ENCODE measurements around the gene CRYZL1. TPM values are rescaled to one million over a fixed set of nuclear protein-coding genes. Genes with fewer than 3 reads are reported as not detected.

The CRYZL1 gene
- total and polyA plus RNA-seq, 4 experiments from 2014 or later = 34.4 to 64.2 (median 51.3) TPM

DNA sequence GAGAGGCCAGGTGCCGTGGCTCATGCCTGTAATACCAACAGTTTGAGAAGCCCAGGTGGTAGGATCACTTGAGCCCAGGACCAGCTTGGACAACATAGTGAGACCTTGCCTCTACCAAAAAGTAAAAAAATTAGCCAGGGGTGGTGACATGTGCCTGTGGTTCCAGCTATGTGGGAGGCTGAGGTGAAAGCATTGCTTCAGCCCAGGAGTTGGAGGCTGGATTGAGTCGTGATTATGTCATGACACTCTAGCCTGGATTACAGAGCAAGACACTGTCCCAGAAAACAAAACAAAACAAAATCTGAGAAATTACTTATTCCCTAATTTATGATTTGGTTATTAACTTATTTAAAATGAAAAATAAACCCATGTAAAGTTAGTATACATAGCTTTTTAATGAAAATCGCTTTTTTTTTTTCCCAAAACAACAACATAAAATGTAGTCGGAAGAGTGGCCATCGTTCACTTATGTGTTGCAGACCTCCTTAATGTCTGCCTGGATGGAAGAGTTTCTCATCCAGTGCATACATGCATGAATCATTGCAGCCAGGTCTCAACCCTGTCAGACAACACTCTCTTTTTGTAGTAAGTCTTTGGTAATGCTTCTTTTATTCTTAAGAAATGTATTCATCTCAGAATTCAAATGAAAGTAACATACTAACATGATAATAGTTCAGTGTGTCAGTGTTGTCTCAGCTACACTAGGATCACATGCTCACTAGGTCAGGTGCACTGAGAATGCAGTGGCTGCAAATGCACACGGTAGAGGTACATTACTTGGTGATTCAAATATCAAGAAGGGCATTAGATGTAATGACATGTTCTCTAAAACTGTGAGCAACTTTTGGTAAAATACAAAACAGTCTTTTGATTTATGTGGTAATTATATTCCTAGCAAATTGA lies 28.8 kb upstream of the CRYZL1 start:
- no peaks in the 10 kb centered on the region for H3K27me3 ChIP-seq (ENCODE audit: insufficient read depth, low read length)
- peaks cover 0 to 1% of the 10 kb centered on the region in 2 donors for H3K27me3 Mint-ChIP-seq
- H3K4me1 Mint-ChIP-seq = no peaks in the 10 kb centered on the region
- intact Hi-C loops (cut with micrococcal nuclease) = no loop called here
- no peak overlapping the region for H3K27ac Mint-ChIP-seq
- H3K36me3 ChIP-seq (ENCODE audit: insufficient read depth, low read length) = no peaks in the 10 kb centered on the region
- H3K4me3 Mint-ChIP-seq = no peak overlapping the region
- H3K4me1 ChIP-seq (ENCODE audit: insufficient read depth, low read length) = no peaks in the 10 kb centered on the region
- POLR2A ChIA-PET (ENCODE audit: partially characterized antibody) = no interaction called here
- H3K36me3 Mint-ChIP-seq = no peaks in the 10 kb centered on the region
- no peaks in the 10 kb centered on the region for H3K9me3 Mint-ChIP-seq
- H3K27ac ChIP-seq (ENCODE audit: low read depth, low read length) = no peak overlapping the region
- no peak for DNase-seq
- no peak overlapping the region for H3K4me3 ChIP-seq (ENCODE audit: low read length in 2 of 2)
- H3K9me3 ChIP-seq (ENCODE audit: control insufficient read depth in 1 of 2, low read length in 2 of 2) = no peaks in the 10 kb centered on the region
- CTCF ChIA-PET (ENCODE audit: partially characterized antibody) = no interaction called here

- Mint-ChIP-seq H3K4me3 (no peak overlapping the region), H3K4me1 (no peaks in the 10 kb centered on the region), H3K9me3 (no peaks in the 10 kb centered on the region), H3K27ac (no peak overlapping the region), H3K36me3 (no peaks in the 10 kb centered on the region), H3K27me3 (peaks cover 1% of the 10 kb centered on the region in 2 donors)
- intact Hi-C loops (cut with micrococcal nuclease) = no loop called here
- POLR2A ChIA-PET (ENCODE audit: partially characterized antibody) = no interaction called here
- no peak for DNase-seq
- H3K27me3 ChIP-seq (ENCODE audit: insufficient read depth, low read length) = no peaks in the 10 kb centered on the region
- no peaks in the 10 kb centered on the region for H3K9me3 ChIP-seq (ENCODE audit: control insufficient read depth in 1 of 2, low read length in 2 of 2)
- H3K4me3 ChIP-seq (ENCODE audit: low read length in 2 of 2) = no peak overlapping the region
- no peaks in the 10 kb centered on the region for H3K4me1 ChIP-seq (ENCODE audit: insufficient read depth, low read length)
- CTCF ChIA-PET (ENCODE audit: partially characterized antibody) = no interaction called here
- H3K27ac ChIP-seq (ENCODE audit: low read depth, low read length) = no peak overlapping the region
- no peaks in the 10 kb centered on the region for H3K36me3 ChIP-seq (ENCODE audit: insufficient read depth, low read length)
These were observed 27.1 kb upstream of the CRYZL1 start for GRCh38 chr21:33668620-33669019.

GRCh38 chr21:33668180-33668579 lies 26.6 kb upstream of the CRYZL1 start:
- H3K36me3 Mint-ChIP-seq = no peaks in the 10 kb centered on the region
- H3K9me3 Mint-ChIP-seq = no peaks in the 10 kb centered on the region
- CTCF ChIA-PET (ENCODE audit: partially characterized antibody) = no interaction called here
- H3K4me1 Mint-ChIP-seq = no peaks in the 10 kb centered on the region
- POLR2A ChIA-PET (ENCODE audit: partially characterized antibody) = no interaction called here
- Histone ChIP-seq H3K4me1 (ENCODE audit: insufficient read depth, low read length) (no peaks in the 10 kb centered on the region), H3K27me3 (ENCODE audit: insufficient read depth, low read length) (no peaks in the 10 kb centered on the region), H3K9me3 (ENCODE audit: control insufficient read depth in 1 of 2, low read length in 2 of 2) (no peaks in the 10 kb centered on the region), H3K4me3 (ENCODE audit: low read length in 2 of 2) (no peak overlapping the region), H3K27ac (ENCODE audit: low read depth, low read length) (no peak overlapping the region), H3K36me3 (ENCODE audit: insufficient read depth, low read length) (no peaks in the 10 kb centered on the region)
- intact Hi-C loops (cut with micrococcal nuclease) = no loop called here
- no peak for DNase-seq
- H3K27me3 Mint-ChIP-seq = peaks cover 1% of the 10 kb centered on the region in 2 donors
- no peak overlapping the region for H3K4me3 Mint-ChIP-seq
- no peak overlapping the region for H3K27ac Mint-ChIP-seq

- H3K4me1 Mint-ChIP-seq = no peaks in the 10 kb centered on the region
- no peak overlapping the region for H3K4me3 Mint-ChIP-seq
- ChIA-PET CTCF (ENCODE audit: partially characterized antibody) (no interaction called here), POLR2A (ENCODE audit: partially characterized antibody) (no interaction called here)
- no peaks in the 10 kb centered on the region for H3K9me3 Mint-ChIP-seq
- Histone ChIP-seq H3K36me3 (ENCODE audit: insufficient read depth, low read length) (no peaks in the 10 kb centered on the region), H3K27ac (ENCODE audit: low read depth, low read length) (no peak overlapping the region), H3K9me3 (ENCODE audit: control insufficient read depth in 1 of 2, low read length in 2 of 2) (no peaks in the 10 kb centered on the region), H3K4me3 (ENCODE audit: low read length in 2 of 2) (no peak overlapping the region), H3K27me3 (ENCODE audit: insufficient read depth, low read length) (no peaks in the 10 kb centered on the region), H3K4me1 (ENCODE audit: insufficient read depth, low read length) (no peaks in the 10 kb centered on the region)
- H3K36me3 Mint-ChIP-seq = no peaks in the 10 kb centered on the region
- peaks cover 1% of the 10 kb centered on the region in 2 donors for H3K27me3 Mint-ChIP-seq
- intact Hi-C loops (cut with micrococcal nuclease) = no loop called here
- no peak for DNase-seq
- H3K27ac Mint-ChIP-seq = no peak overlapping the region
These were observed 26.1 kb upstream of the CRYZL1 start for GRCh38 chr21:33667636-33668035.

- intact Hi-C loops (cut with micrococcal nuclease) = no loop called here
- Histone ChIP-seq H3K36me3 (ENCODE audit: insufficient read depth, low read length) (no peaks in the 10 kb centered on the region), H3K4me1 (ENCODE audit: insufficient read depth, low read length) (no peaks in the 10 kb centered on the region), H3K9me3 (ENCODE audit: control insufficient read depth in 1 of 2, low read length in 2 of 2) (no peaks in the 10 kb centered on the region), H3K27ac (ENCODE audit: low read depth, low read length) (no peak overlapping the region), H3K27me3 (ENCODE audit: insufficient read depth, low read length) (no peaks in the 10 kb centered on the region), H3K4me3 (ENCODE audit: low read length in 2 of 2) (no peak overlapping the region)
- peaks cover 0 to 5% (median under 1%) of the 10 kb centered on the region in 8 donors for H3K9me3 Mint-ChIP-seq
- H3K36me3 Mint-ChIP-seq = no peaks in the 10 kb centered on the region
- H3K27me3 Mint-ChIP-seq = peaks cover 1 to 4% of the 10 kb centered on the region in 2 donors
- no peak overlapping the region for H3K4me3 Mint-ChIP-seq
- CTCF ChIA-PET (ENCODE audit: partially characterized antibody) = no interaction called here
- DNase-seq = no peak
- POLR2A ChIA-PET (ENCODE audit: partially characterized antibody) = no interaction called here
- H3K4me1 Mint-ChIP-seq = no peaks in the 10 kb centered on the region
- H3K27ac Mint-ChIP-seq = no peak overlapping the region
These were observed 24.6 kb upstream of the CRYZL1 start for GRCh38 chr21:33666153-33666552.

GRCh38 chr21:33664135-33664534 lies 22.6 kb upstream of the CRYZL1 start:
- Mint-ChIP-seq H3K27me3 (peaks cover 2 to 4% of the 10 kb centered on the region in 2 donors), H3K4me1 (no peaks in the 10 kb centered on the region), H3K36me3 (no peaks in the 10 kb centered on the region), H3K27ac (no peak overlapping the region), H3K4me3 (no peak overlapping the region), H3K9me3 (peaks cover 0 to 5% (median under 1%) of the 10 kb centered on the region in 8 donors)
- ChIA-PET CTCF (ENCODE audit: partially characterized antibody) (no interaction called here), POLR2A (ENCODE audit: partially characterized antibody) (no interaction called here)
- Histone ChIP-seq H3K27ac (ENCODE audit: low read depth, low read length) (no peak overlapping the region), H3K4me3 (ENCODE audit: low read length in 2 of 2) (no peak overlapping the region), H3K27me3 (ENCODE audit: insufficient read depth, low read length) (no peaks in the 10 kb centered on the region), H3K9me3 (ENCODE audit: control insufficient read depth in 1 of 2, low read length in 2 of 2) (no peaks in the 10 kb centered on the region), H3K36me3 (ENCODE audit: insufficient read depth, low read length) (no peaks in the 10 kb centered on the region), H3K4me1 (ENCODE audit: insufficient read depth, low read length) (no peaks in the 10 kb centered on the region)
- no peak for DNase-seq
- intact Hi-C loops (cut with micrococcal nuclease) = no loop called here

DNA sequence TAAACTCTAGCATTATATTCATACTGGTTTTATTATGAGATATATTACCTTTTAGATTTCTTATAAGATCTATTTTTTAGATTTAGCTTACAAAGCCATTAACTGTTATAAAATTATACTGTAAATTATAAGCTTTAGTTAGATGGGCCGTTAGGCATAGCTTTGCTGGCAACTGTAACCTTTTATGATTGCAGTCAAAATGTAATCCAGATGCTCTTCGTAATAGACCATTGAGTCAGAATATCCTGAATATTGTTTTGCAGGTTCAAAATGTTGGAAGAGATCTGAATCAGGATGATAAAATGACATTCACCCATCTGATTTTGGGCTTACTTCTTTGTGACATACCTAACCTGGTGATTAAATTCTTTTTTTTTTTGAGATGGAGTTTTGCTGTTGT lies 21.7 kb upstream of the CRYZL1 start:
- Mint-ChIP-seq H3K4me3 (no peak overlapping the region), H3K27me3 (peaks cover 2 to 4% of the 10 kb centered on the region in 2 donors), H3K9me3 (peaks cover 0 to 5% (median under 1%) of the 10 kb centered on the region in 8 donors), H3K4me1 (no peaks in the 10 kb centered on the region), H3K27ac (no peak overlapping the region), H3K36me3 (no peaks in the 10 kb centered on the region)
- H3K4me1 ChIP-seq (ENCODE audit: insufficient read depth, low read length) = no peaks in the 10 kb centered on the region
- ChIA-PET POLR2A (ENCODE audit: partially characterized antibody) (no interaction called here), CTCF (ENCODE audit: partially characterized antibody) (interaction anchor here (0.8 kb wide), 1 partner anchor 218 kb away, joined by 3 read pairs; no protein-coding TSS in a partner anchor)
- intact Hi-C loops (cut with micrococcal nuclease) = no loop called here
- H3K27ac ChIP-seq (ENCODE audit: low read depth, low read length) = no peak overlapping the region
- H3K27me3 ChIP-seq (ENCODE audit: insufficient read depth, low read length) = no peaks in the 10 kb centered on the region
- H3K4me3 ChIP-seq (ENCODE audit: low read length in 2 of 2) = no peak overlapping the region
- H3K9me3 ChIP-seq (ENCODE audit: control insufficient read depth in 1 of 2, low read length in 2 of 2) = no peaks in the 10 kb centered on the region
- no peak for DNase-seq
- H3K36me3 ChIP-seq (ENCODE audit: insufficient read depth, low read length) = no peaks in the 10 kb centered on the region
